IPS-11a (cell line): Measurements from ENCODE around the gene PITX2.

Experiments used
- H3K4me3 ChIP-seq: one replicate; pipeline ENCODE4 v1.5.1; 2013; ENCODE audit warnings: low read depth, low read length, control low read depth

Gene PITX2

DNA sequence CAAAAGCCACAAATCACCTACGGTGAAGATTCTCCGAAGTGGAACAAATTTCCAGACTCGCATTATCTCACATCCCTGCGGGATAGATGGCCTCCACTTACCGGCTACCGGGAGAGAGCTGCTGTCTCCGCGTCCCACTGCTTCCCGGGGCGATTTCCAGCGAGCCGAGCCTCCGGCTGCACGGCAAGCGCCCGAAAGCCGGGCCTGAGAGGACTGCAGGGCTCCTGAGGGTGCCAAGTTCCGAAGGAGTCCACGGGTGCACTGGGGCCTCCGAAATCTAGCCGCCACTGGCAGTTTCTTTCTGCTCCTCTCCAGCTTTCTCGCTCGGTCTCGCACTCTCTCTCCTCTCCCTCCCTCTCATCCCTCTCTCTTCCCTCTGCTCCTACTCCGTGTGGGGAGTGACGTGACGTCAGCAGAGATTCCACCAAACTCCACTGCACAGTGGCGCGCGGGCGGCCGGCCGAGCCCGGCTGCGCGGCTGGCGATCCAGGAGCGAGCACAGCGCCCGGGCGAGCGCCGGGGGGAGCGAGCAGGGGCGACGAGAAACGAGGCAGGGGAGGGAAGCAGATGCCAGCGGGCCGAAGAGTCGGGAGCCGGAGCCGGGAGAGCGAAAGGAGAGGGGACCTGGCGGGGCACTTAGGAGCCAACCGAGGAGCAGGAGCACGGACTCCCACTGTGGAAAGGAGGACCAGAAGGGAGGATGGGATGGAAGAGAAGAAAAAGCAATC, 14.0 kb upstream of the PITX2 start:
- H3K4me3 ChIP-seq = peak overlapping the region; percentile 54

DNA sequence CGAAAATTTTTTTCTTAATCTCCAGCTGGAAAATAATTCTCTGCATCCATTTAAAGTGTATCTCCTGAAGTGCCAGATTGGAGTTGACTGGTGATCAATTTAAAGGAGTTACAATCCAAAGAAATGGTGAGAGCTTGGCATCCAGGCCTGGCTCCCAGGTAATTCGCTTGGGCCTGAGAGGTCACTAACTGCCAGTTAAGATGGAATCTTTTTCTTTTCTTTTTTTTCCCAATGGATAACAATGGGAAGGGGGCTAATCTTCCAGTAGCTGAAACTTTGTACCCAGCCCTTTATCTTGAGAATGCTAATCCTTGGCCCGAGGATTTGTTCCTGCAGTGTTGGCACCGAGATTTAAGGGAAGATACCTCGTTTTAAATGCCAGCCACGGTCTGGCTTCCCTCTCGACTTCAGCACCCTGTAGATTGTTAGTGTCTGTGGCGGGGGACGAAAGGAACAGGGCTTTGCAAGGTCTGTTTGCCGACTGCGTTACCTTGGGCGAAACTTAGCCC, 13.3 kb upstream of the PITX2 start:
- H3K4me3 ChIP-seq = peak overlapping the region; percentile 54

DNA sequence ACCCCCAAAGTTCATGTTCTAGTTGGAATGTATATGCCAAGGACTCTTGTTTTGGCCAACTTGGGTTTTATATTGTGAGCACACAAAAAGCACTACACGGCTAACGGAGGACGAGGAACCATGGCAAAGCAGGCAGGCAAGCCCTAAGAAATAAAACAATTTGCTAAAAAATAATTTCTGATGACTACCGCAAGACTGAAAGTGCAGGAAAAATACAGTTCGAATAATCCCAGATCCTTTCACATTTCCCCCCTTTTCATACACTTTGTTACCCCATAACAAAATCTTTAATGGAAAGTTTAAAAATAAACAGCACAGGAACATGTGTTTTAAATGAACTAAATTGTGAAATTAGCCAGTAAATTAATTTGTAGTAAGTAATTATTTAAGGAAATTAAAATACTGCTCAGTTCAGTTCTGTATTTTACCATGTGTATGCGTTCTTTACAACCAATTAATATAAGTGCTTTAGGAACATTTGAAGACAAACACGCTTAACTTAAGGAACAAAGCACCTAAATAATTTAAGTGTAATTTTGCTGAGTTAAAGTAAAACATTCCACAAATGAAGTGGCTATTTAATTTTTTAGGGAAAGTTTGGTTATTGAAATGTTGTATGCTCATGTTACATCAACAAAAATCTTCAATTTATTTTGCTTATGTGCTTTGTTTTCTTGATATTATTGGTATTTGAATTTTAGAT, 12.4 kb upstream of the PITX2 start:
- no peak overlapping the region for H3K4me3 ChIP-seq

DNA sequence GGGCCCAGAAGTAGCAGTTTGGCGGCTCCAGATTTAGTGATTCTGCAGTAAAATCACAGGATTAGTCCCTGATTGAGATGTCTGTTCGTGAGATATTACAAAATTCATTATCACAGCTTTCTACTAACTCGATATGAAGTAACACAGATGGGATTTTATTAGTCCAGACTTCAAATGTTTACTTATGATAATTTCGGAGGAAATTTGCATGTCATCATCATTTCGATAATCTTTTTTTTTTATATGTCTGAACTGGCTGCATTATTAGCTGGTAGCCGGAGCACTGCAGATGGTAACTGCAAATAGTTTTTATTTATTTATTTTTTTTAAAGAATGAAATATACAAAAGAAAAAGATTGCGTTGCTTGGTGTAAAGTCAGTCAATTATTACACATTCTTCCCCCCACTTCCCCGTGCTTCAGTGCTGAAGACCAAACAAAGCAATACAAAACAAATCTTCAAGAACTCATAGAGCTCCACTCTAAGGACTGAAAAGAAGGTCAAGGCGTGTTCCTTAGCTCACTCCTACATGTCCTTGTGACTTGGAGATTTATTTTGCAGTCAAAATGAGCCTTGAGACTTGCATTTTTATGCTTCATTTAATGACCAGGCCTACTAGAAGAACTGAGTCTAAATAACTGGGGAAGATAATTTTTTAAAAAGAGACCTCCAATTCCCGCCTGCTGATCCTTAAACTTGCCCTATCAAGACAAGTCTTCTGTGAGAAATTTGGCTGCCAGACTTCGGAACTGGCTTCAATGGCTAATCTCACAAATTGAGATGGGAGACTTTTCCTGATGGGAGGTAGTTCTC, 11.7 kb upstream of the PITX2 start:
- H3K4me3 ChIP-seq = no peak overlapping the region

DNA sequence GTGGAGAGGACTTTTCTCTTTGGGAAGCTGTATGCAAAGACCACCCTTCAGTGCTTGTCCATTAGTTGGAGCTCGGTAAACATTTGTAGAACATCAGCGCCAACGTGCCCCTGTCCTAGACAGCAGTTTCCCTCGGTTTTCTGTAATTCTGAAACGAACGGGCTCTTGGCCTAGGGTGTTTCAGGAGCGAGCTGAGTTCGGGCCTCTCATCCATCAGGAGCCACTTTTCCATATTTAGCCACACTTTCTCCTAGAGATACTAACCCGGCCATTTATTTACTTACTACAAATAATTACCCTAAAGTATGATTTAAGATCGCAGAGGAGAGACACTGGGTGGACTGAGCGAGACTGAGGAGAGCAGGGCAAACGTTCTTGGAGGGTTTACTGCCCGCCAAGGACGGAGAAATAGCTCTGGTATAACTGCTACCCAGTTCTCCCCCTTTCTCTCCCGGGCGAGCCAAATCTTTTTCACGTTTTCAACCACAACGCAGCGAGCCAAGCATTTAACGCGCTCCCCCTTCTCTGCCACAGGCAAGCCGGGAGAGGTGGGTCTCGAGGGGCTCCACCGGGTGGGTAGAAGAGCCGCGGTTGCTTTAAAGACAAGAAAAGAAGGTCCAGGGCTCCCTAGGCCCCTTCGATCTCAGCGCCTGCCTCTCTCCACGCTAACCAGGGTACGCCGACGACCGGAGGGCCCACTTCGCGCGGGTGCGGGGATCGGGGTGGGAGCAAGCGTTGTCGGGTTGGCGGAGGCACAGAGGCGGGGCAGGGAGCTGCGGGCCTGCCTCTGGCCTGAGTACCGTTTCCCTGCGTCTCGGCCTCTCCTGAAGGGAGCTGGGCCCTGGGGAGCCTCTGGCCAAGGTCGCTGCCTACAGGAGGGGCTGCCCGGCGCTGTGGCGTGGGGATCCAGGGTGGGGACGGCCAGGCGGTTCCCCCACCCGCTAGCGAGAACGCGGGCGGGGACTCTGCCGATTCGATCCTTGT, 10.8 kb upstream of the PITX2 start:
- H3K4me3 ChIP-seq = no peak overlapping the region

DNA sequence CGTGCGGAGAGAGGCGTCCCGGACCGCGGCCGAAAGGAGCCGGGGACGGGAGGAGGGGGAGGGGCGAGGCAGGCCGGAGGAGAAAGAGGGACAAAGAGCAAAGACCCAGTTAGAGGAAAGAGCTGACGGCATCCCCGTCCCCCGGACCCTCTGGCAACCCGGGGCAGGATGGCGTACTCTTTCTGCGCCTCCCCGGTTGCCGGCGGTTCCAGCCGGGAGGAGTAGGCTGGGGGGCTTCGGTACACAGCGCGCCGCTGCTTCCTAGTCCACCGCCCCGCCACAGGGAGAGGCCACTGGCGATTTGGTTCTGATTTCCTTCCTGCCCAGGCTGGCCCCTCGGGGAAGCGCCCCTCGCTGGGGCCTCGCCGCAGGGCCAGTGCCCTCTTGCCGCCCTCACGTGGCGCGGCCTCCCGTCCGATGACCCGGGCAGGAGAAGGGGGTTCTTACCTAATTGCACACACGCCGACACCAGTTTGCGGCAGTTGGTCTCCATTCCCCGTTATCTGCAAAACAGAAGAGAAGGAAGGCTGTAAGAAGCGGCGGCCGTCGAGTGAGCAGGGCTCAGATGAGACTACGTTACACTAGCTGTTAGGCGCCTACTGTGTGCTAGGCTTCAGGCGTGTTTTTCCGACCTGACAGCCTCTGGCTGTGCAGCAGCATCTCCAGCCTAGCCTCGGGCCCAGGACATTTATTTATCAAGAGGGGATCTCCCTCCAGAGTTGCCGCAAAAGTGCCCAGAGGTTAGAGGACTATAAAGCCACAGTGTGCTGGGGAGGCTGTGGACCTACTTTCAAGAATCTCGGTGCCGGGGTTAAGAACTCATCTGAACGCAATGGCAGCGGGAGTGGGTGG, 9.9 kb upstream of the PITX2 start:
- peak overlapping the region; percentile 43 for H3K4me3 ChIP-seq

DNA sequence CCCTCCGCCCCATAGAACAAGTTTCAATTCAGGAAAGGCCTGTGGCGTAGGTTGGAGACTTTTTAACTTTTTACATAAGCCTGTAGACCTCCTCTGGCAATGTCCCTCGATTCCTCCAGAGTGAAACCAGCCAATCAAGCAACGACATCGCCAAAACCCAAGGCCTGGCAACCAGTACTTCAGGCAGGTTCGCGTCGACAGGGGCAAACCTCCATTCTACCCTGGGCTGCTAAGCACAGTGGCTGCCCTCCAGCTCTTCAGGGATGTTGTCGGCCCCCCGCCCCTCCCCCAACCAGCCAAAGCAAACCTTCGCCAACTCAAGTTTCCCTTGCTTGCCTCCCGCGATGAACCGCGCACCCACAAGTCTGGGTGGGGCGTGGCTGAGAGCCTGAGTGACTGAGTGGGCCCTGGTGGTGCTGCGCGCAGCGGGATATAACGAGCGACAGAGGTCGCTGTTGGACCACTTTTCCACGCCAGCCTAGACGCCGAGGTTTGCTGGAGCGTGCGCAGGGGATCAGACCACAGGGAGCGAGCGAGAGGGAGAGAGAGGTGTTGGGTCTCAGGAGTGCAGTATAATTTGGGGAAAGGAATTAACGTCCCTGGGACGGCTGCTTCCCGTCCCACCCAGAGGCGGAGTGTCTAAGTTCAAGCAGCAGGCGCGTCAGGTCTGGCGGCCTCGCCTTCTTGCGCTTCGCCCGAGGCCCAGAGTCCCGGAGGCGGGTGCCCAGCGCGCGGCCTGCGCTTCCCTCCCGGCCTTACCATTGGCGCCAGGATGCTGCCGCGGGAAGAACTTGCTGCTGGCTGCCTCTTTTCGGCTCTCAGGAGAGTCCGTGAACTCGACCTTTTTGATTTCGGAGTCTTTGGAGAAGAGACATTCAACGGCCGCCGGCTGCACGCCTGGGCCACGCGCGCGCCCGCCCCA, 9.0 kb upstream of the PITX2 start:
- H3K4me3 ChIP-seq = peak overlapping the region; percentile 43

DNA sequence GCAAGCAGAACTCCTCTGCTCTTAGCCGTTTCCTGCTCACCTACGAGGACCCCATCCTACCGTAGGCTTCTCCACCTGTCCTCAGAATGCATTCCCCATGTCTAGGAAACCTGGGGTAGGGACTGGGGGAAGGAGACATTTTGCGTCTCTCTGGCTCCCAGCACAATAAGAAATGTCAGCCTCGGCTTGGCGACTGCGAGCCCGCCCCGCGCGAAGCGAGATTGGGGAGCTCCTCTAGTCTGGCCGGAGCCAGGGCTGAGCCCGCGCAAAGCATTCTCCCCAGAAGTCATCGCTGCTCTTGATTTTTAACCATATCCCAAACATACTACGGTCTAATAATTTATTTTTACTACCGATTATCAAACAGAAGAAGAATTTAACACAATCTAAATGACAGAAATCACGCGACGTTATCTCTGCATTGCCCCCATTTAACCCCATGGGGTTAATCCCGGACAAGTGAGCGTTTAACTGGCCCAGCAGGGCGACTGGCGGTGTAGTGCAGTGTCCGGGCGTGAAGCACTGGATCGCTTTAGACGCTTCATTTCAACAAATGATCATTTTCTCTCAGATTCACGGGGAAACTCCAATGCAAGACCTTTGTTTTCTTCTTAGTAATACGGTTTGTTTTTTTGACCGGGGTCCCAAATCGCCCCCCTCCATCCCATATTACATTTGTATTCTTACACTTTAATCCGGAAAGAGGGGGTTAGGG, 8.0 kb upstream of the PITX2 start:
- no peak overlapping the region for H3K4me3 ChIP-seq

DNA sequence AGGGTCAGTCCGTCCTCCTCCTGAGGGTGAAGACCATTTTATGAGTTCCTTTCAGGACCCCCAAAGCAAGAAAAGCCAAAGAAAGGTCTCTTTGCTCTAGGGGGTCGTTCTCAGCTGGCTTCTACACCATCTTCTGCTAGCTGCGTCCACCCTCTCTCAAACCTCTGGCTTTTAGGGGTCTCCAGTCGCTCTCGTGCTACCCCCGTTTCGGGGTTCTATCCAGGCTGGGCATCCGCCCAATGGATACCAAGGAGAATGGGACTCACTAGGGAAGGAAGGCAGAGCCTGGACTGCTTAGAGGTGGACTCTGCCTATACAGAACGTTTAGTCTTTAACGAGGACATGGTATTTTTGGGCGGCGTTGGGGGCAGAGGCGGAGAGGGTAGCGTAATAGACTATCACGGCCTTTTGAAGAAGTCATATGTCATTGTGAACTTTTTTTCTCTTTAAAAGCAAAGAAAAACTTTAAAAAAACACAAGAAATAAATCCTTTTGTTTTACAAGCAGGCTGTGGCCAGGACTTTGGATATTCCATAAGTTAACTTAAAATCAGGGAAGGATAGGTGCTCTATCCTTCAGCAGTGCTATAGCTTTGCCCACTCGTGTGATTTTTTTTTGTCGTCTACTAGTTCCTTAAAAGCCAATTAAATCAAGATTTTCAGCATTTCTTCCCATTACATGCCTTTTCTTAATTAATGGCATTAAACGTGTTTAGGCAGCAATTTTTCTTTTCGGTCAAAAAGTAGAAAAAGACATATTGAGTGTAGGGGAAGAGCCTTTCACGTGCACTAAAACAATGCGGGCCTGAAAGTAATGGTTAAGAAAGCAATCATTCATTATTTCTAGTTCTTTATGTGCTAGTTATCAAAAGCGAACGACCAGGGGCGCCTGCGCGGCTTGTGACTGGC, 7.2 kb upstream of the PITX2 start:
- no peak overlapping the region for H3K4me3 ChIP-seq

DNA sequence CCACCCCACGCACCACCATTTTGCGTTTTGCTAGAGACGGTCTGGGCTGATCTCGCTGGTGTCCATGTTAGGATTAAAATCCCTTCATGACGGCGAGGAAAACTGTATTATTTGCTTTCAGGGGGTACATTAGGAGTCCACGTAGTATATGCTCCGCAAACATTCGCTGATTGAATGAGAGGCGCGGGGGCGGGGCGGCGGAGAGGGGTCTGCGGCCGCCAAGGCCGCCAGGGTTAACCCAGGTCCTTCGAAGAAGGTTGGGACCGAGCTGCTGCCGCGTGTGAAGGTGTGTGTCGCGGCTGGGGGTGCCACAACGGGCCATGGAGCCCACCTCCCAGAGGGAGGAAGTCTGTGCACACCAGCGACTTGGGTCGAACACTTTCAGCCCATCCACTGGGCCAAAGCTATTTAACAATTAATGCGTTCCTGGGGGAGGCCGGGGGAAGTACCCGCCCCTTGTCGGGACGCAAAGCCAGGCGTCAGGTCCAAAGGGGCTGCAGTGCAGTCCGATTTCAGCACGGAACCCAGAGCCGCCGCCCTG, 6.4 kb upstream of the PITX2 start:
- no peak overlapping the region for H3K4me3 ChIP-seq

DNA sequence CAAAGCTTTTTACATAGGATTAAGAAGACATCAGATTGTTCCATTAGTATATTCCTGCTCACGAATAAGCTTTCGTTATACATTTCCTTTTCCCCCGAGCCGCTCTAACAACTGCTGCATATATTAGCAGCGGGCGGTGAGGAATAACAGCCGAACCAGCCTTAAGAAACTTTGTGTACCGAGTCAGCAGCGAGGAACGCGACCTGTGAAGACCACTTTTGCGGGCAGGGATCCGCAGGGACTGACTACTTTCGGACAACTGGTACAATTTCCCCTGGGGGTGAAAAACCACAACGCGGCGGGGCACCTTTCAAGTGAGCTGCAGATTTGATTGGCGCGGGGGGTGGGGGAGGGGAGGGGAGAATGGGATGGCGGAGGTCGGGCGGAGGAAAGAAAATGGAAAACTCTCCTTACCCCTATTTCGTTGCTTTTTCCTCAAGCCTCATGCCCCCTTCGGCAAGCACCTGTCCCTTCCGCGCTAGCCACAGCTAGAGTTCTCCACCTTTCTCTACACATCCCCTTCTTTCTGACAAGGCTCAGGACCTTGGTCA, 5.9 kb upstream of the PITX2 start:
- H3K4me3 ChIP-seq = no peak overlapping the region

DNA sequence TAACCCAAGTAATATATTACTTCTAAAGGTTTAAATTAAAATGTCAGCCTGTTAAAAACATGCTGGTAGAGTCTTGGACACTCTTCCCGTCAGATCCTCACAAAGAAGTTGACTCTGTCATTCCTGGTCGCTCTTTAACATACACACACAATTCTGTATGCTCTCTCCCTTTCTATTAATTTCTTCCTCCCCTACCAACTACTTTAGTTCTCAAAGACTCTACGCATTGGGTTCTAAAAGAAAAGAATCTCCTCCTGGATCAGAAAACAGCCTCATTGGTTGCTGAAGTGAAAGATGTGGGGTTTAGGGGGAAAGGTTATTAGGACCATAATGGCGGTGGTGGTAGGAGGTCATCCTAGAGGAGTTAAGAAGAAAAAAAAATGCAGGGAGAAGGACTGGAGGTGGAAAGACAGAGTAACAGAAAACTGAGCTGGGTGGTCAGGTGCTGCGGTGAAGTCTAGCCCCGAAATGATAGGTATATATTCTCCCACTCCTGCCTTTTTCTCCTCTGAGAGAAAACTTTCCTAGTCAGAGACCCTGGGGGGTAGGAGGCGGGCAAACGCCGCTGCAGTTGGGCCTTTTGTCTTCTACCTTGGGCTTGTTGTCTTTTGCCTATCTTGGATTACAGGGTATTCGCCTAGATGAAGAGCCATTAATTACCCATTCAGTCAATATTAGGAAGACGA, 5.2 kb upstream of the PITX2 start:
- H3K4me3 ChIP-seq = no peak overlapping the region

DNA sequence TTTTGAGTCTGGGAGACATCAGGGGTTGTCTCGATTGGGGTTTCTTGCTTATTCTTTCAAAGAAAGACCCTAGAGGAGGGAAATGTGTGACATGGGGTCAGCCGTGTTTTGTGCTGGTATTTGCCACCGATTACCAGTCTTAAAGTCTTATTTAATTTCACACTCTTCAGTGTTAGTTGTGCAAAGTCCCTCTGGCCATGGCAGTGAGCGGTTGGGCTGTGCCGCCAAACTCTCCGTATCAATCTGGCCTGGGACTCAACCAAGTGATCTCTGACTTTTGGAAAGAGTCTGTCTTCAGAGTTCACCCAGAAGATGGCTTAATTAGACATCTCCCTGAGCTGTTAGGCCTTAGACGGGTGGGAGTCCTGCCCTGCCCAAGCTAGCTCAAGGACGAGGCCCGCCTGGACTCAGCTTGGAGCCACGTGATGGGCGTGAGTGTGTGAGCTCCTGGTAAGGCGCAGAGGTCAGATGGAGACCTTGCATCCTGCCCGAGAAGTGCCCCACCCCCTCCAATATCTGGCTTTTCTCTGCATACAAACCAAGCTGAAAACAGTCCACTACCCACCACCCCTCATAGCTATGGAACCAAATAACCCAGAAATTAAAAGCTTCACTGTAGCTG, 3.8 kb upstream of the PITX2 start:
- no peak overlapping the region for H3K4me3 ChIP-seq

DNA sequence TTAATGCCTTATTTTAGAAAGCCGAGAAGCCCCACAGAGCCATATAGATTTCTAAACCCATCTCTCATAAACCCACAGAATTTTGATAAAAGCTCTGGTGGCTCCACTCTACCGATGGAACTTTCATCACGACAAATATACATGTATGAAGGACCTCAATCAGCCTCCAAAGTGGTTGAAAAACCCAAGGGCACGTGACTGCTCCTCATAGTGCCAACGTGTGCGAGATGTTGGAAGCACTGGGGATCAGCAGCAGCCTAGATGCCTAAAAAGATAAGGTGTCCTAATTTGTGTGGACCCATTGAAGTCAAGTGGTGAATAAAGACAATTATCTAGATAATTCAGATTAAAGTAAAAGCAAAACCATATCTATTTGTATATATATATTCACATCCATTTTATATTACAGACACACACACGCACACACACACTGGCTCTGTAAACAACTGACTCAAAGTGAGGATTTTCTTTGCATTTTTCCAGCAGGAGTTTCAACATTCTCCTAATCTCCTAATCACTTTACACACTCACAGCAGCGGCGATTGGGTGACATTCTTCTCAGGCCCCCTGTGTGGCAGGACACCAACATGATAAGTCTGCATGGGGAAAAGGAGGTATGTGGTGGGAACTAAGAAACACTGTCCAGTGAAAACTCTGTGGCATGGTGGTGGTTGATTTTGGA, 2.8 kb upstream of the PITX2 start:
- no peak overlapping the region for H3K4me3 ChIP-seq
